ENCODE data around the gene TARDBP.
A peak's percentile ranks its signal among the peaks of the same experiment; 100 is the strongest.

TARDBP gene

DNA sequence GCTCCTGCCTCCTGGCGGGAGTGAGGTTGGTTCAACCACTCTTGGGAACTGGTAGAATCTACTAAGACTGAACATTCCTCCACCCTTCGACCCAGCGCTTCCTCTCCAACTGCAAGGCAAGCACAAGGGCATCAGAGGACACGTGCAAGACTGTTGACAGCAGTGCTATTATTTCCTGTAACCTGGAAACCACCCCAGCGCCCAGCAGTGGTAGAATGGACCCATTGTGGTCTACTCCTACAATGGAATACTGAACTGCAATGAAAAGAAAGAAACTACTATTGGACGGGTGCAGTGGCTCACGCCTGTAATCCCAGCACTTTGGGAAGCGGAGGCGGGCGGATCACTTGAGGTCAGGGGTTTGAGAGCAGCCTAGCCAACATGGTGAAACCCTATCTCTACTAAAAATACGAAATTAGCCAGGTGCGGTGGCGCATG is 33.0 kb upstream of the TARDBP start:
- no peak for DNase-seq (ENCODE audit: extremely low read depth, insufficient read length)
- no peaks in the 10 kb centered on the region for H3K27me3 ChIP-seq (replicated peaks; ENCODE audit: control insufficient read depth, insufficient read depth, low read length)
- H3K4me3 ChIP-seq (replicated peaks; ENCODE audit: low read depth, low read length) = no peak overlapping the region
- TF ChIP-seq, protein P1, sequence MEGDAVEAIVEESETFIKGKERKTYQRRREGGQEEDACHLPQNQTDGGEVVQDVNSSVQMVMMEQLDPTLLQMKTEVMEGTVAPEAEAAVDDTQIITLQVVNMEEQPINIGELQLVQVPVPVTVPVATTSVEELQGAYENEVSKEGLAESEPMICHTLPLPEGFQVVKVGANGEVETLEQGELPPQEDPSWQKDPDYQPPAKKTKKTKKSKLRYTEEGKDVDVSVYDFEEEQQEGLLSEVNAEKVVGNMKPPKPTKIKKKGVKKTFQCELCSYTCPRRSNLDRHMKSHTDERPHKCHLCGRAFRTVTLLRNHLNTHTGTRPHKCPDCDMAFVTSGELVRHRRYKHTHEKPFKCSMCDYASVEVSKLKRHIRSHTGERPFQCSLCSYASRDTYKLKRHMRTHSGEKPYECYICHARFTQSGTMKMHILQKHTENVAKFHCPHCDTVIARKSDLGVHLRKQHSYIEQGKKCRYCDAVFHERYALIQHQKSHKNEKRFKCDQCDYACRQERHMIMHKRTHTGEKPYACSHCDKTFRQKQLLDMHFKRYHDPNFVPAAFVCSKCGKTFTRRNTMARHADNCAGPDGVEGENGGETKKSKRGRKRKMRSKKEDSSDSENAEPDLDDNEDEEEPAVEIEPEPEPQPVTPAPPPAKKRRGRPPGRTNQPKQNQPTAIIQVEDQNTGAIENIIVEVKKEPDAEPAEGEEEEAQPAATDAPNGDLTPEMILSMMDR (IDR thresholded peaks at IDR 0.05; ENCODE audit: insufficient read depth, low read length, poor library complexity, severe bottlenecking) = no peak
- no peaks in the 10 kb centered on the region for H3K36me3 ChIP-seq (ENCODE audit: control insufficient read depth, insufficient read depth, low read length)

DNA sequence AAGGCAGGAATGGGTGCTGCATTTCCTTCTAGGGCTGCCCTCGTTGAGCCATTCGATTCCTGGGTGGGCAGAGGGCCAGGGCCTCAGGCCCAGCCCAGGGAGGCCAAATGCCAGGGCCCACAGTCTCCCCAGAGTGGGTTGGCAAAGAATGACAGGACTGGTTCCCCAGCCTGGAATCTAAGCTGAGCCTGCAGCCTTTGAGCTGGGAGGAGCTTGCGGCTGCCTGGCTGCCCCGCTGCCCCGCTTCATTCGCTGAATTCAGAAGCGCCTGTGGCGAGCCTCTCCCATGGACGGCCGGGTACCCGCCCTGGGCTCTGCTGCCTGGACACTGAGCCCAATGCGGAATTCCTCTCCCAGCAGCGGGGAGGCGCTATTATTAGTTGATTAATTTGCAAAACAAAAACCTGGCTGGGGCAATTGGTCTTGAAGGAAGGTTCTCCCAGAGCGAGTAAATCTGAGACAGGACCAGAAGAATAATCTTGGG is 32.3 kb upstream of the TARDBP start:
- H3K27me3 ChIP-seq (replicated peaks; ENCODE audit: control insufficient read depth, insufficient read depth, low read length) = no peaks in the 10 kb centered on the region
- H3K36me3 ChIP-seq (ENCODE audit: control insufficient read depth, insufficient read depth, low read length) = no peaks in the 10 kb centered on the region
- no peak overlapping the region for H3K4me3 ChIP-seq (replicated peaks; ENCODE audit: low read depth, low read length)
- no peak for DNase-seq (ENCODE audit: extremely low read depth, insufficient read length)
- TF ChIP-seq, protein P1 (IDR thresholded peaks at IDR 0.05; ENCODE audit: insufficient read depth, low read length, poor library complexity, severe bottlenecking) = peak; percentile 22

DNA sequence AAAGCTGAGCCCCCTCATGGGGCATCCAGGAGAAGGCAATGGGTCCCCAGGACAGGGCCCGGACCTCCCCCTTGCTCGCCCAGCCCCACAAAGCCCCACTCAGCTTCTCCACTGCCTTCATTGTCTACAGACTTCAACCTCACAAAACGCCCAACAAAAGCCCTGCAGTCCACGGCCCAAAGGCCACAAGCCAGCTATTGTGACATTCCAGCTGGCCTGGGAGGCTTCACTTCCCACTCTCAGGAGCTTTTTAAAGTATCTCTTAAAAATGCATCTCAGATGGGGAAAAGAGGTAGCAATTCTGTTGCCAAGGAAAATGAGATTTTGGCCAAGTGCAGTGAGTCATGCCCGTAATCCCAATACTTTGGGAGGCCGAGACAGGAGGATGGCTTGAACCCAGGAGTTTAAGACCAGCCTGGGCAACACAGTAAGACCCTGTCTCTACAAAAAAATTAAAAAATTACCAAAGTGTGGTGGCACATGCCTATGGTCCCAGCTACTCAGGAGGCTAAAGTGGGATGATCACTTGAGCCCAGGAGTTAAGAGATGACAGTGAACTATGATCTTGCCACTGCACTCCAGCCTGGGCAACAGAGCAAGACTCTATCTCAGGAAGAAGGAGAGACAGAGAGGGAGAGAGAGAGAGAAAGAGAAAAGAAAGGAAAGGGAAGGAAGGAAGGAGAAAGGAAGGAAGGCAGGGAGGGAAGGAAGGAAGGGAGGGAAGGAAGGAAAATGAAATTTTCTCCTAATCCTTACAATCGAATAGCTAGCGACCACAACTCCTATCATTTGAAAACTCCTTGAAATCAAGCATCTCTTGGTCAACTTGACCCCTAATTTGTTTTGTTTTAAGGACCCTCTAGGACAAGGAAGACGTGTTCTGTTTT is 31.4 kb upstream of the TARDBP start:
- H3K27me3 ChIP-seq (replicated peaks; ENCODE audit: control insufficient read depth, insufficient read depth, low read length) = no peaks in the 10 kb centered on the region
- no peak overlapping the region for H3K4me3 ChIP-seq (replicated peaks; ENCODE audit: low read depth, low read length)
- TF ChIP-seq, protein P1 (IDR thresholded peaks at IDR 0.05; ENCODE audit: insufficient read depth, low read length, poor library complexity, severe bottlenecking) = no peak
- no peak for DNase-seq (ENCODE audit: extremely low read depth, insufficient read length)
- H3K36me3 ChIP-seq (ENCODE audit: control insufficient read depth, insufficient read depth, low read length) = no peaks in the 10 kb centered on the region

DNA sequence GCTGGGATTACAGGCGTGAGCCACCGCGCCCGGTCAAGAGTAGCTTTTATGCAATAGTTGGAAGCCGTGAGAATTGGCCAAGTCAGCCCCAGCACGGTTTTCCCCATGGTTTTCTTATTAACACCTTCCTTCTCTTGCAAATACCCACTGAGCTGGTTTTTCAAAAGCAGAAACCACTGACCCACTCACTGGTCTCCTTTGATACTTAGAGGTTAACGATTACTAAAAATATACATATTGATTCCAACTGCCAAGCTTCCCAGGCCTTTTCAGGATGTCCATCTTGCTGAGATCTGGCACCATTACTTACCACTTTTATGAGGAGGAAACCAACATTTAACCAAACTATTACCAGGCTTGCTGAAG is 25.9 kb upstream of the TARDBP start:
- Histone ChIP-seq H3K27me3 (replicated peaks; ENCODE audit: control insufficient read depth, insufficient read depth, low read length) (no peaks in the 10 kb centered on the region), H3K4me3 (replicated peaks; ENCODE audit: low read depth, low read length) (no peak overlapping the region), H3K36me3 (ENCODE audit: control insufficient read depth, insufficient read depth, low read length) (no peaks in the 10 kb centered on the region)
- TF ChIP-seq, protein P1 (IDR thresholded peaks at IDR 0.05; ENCODE audit: insufficient read depth, low read length, poor library complexity, severe bottlenecking) = no peak
- peak; percentile 59 for DNase-seq (ENCODE audit: extremely low read depth, insufficient read length)

DNA sequence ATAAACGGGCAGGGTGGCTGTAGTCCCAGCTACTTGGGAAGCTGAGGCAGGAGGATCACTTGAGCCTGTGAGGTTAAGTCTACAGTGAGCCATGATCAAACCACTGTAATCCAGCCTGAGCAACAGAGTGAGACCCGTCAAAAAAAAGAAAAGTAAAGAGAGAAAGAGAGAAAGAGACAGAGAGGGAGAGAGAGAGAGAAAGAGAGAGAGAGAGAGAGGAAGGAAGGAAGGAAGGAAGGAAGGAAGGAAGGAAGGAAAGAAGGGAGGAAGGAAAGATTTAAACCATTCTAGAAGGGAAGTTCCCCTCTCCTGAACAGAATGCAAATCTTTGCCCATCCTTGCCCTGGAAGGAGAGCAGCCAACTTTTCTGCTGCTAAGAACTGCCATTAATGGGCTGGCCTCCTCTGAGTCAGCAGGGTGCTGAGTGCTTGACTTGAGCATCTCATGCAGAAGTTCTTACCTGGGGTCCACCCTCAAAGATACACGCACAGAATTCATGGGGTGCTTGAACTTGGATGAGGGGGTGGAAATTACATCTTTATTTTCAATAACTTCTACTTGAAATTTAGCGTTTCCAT is 24.5 kb upstream of the TARDBP start:
- DNase-seq (ENCODE audit: extremely low read depth, insufficient read length) = no peak
- Histone ChIP-seq H3K27me3 (replicated peaks; ENCODE audit: control insufficient read depth, insufficient read depth, low read length) (no peaks in the 10 kb centered on the region), H3K4me3 (replicated peaks; ENCODE audit: low read depth, low read length) (no peak overlapping the region), H3K36me3 (ENCODE audit: control insufficient read depth, insufficient read depth, low read length) (no peaks in the 10 kb centered on the region)
- TF ChIP-seq, protein P1 (IDR thresholded peaks at IDR 0.05; ENCODE audit: insufficient read depth, low read length, poor library complexity, severe bottlenecking) = no peak
